HG02852 (cell line): ENCODE data around the gene RRAGB.
"Not testable (repeated sequence)": the region's sequence is repeated elsewhere in the genome, so short reads cannot be mapped to it uniquely, and the experiment has no call there.

Source experiments
- ATAC-seq: cut with Tn5 transposase; IDR thresholded peaks from one replicate; pipeline ENCODE4 v1.9.1; 2021; ENCODE audit warnings: mild to moderate bottlenecking, moderate library complexity; ENCODE audit not compliant: unreplicated experiment

Gene RRAGB

GRCh38 chrX:55759478-55759877 is 41.9 kb downstream of the RRAGB start:
- no peak for ATAC-seq

- ATAC-seq: no peak
Measured at GRCh38 chrX:55767100-55767499, 49.6 kb downstream of the RRAGB start.

- ATAC-seq: not testable (repeated sequence)
Measured at GRCh38 chrX:55774419-55774818, 56.9 kb downstream of the RRAGB start.

GRCh38 chrX:55777596-55777995 is 60.0 kb downstream of the RRAGB start:
- ATAC-seq: no peak

DNA sequence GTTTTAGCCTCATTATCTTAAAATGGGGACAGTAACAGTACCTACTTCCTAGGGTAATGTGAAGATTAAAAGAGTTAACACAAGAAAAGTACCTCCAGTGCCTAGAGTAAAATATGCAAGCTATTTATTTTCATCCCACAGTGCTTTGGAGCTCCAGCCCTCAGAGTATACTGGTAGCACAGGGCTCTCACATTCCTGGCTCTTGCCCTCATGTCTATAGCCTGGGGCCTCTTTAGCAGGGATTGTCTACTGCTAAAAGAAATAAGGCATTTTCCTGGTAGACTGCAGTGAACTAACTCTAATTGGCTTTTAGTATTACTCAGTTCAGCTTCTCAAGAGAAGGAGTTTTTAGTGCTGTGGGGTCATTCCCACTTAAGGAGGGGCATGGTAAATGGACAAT is 60.8 kb downstream of the RRAGB start:
- no peak for ATAC-seq

- no peak for ATAC-seq
Measured at GRCh38 chrX:55783723-55784122, 66.2 kb downstream of the RRAGB start.

DNA sequence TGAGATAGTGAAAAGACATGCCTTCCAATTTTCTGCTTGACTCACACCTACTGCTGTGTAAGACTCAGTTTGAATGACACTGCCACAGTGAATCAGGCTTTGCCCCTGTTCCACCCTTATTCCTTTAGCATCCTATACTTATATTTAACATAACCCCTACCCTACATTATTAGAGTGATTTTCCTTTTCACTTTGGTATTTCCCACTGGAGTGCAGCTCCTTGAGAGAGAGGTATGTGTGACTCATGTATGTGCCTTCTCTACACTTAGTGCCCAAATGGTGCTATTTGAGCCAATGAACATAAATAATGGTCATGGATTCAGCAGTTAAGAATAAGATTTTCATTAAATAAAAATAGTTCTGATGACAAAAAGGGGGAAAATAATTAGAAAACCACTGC is 69.5 kb downstream of the RRAGB start:
- no peak for ATAC-seq

DNA sequence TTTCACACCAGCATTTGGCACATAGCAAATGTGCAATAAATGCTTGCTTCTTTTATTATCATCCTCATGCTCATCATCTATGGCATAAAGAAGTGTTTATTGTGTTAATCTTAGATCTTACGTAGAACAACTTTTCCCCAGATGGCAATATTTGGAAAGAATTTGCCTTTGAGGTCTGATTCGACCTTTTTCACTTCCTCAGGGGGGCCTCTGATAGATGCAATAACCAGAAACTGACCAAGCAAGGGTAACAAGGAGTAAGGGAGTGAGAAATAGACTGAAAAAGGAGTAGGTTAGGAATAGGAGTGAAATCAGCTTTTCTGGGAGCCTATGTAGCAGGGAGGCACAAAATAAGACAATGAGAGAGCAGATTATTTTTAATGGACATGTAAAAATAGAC is 70.2 kb downstream of the RRAGB start:
- no peak for ATAC-seq

DNA sequence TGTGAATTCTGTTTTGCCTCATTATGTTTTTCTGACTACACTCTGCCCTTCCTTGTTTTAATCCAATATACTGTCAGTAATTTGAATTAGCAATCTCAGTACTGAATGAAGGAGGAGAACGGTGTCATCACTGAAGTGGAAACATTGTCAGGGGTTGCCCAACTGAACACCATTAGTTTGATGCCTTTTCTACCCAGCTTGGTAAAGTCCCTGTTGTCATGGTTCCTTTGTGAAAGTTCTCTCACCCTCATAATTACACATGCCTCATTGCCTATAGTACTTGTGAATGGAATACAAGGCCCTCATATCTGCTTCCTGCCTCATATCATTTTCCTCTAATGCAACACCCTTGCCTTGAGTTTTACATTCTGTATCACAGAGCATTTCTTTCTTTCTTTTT is 76.9 kb downstream of the RRAGB start:
- ATAC-seq: peak; percentile 91

DNA sequence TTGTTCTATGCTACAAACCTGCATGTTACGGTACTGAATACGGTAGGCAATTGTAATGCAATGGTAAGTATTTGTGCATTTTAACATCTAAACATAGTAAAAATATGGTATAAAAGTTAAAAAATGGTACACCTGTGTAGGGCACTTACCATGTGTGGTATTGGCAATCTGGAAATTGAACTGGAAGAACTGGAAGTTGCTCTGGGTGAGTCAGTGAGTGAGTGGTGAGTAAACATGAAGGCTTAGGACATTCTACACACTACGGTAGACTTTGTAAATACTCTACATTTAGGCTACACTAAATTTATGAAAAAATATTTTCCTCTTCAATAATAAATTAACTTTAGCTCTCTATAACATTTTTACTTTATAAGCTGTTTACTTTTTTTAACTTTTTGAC is 78.9 kb downstream of the RRAGB start:
- no peak for ATAC-seq

GRCh38 chrX:55801811-55802210 is 84.3 kb downstream of the RRAGB start:
- no peak for ATAC-seq
